LNCaP clone FGC (cell line): ENCODE measurements around the gene SLC25A21.

Experiments used
- DNase-seq: peaks from one replicate; pipeline ENCODE4 v3.0.0-alpha.2; 2011; ENCODE audit warnings: low read depth
- H3K4me3 ChIP-seq: 2 replicates; pipeline ENCODE4 v1.5.1; 2011; ENCODE audit warnings: mild to moderate bottlenecking, low read depth, low read length, control low read depth
- CTCF ChIP-seq: IDR thresholded peaks from 2 replicates; pipeline ENCODE4 v1.5.1; 2012; ENCODE audit warnings: mild to moderate bottlenecking; ENCODE audit not compliant: control insufficient read depth, insufficient read depth; ENCODE audit errors: extremely low read depth

Gene SLC25A21

DNA sequence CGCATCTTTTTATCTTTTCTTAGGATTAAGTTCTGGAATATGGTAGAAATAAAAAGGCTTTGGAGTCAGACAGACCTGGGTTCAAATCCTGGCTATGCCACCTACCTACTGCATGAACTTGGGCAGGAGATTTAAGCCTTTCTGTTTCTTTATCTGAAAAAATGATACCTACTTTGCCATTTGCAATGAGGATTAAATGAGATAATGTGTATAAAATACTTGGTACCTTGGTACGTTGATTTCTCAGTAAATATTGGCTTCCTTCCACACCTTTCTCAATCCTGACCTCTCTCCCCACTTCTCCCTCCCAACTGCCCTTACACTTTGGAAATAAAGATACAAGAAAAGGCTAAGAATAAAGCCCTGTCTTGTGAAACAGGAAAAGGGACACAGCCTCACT is 338.1 kb downstream of the SLC25A21 start:
- TF ChIP-seq CTCF: no peak
- DNase-seq: no peak
- no peak overlapping the region for H3K4me3 ChIP-seq

DNA sequence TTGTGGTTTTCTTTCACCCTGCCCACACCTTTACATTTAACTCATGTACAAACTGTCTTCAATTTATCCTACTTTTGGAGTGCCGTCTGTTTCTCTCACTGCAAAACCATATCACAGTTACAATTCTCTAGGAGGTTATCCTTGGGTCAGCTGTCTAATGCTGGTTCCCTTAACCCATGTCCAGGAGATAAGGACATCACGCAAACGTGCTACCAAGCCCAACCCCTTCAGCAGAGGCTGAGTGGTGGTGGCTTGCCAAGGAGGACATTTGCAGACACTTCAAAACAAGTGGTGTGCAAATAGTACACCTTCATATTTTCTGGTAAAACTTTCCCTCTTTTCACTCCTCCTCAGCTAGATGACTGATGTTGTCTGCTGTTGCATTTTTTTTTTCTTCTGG is 342.9 kb downstream of the SLC25A21 start:
- no peak for DNase-seq
- no peak overlapping the region for H3K4me3 ChIP-seq
- no peak for TF ChIP-seq CTCF

- DNase-seq: no peak
- no peak overlapping the region for H3K4me3 ChIP-seq
- TF ChIP-seq CTCF: no peak
Measured at GRCh38 chr14:36827861-36828260, 344.5 kb downstream of the SLC25A21 start.

GRCh38 chr14:36826614-36827013 is 345.8 kb downstream of the SLC25A21 start:
- no peak for DNase-seq
- H3K4me3 ChIP-seq: no peak overlapping the region
- TF ChIP-seq CTCF: no peak

DNA sequence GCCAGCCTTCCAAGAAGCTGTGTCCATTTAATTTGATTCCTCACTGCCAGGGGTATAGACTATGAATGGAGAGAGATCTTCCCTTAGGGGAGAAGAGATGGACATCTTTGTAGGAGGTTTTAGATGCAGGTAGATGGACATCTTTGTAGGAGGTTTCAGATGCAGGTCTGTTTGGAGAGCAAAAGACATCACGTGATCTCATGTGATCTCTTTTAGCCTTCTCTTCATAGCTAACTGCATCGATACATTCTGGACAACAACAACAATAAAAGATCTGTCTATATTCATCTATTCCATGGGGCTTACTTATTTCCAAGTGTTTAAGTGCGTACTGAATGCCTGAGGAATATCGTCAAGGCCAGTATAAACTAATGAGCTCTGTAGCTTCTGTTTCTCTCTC is 347.6 kb downstream of the SLC25A21 start:
- no peak for DNase-seq
- TF ChIP-seq CTCF: no peak
- no peak overlapping the region for H3K4me3 ChIP-seq

DNA sequence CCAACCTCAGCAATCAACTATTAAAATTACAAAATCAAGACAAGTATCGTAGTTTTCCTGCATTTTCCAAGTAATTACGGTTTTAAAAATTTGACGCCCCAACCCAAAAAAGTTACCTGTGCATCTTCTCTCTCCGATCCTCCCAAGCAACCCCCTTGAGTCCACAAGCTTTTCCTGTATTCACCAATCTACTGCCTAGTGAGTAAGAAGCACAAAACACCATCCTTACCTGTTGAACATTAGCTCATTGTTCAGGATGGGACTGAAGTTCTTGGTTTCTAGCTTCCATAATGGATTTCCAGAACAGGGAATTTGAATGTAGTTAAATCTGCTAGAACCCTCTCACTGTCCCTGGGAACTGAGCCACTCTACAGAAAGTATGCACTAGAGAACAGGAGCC is 348.8 kb downstream of the SLC25A21 start:
- TF ChIP-seq CTCF: no peak
- no peak for DNase-seq
- H3K4me3 ChIP-seq: no peak overlapping the region

DNA sequence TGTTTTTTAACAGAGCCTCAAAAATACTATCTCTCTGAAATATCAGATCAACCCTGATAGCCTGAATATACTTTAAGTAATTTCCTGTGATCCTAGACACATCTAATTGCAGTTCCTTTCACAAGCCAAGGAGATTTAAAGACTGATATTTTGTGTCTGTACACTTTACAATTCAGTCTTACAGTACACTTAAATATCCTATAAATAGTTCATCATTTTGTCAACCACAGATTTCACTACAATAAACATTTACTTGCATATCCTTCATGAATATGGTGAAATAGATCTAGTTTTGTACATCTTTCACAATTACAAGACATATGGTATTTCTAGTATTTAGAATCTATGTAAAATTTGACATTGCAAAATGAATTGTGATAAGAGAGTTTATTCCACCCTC is 349.7 kb downstream of the SLC25A21 start:
- H3K4me3 ChIP-seq: no peak overlapping the region
- TF ChIP-seq CTCF: no peak
- DNase-seq: no peak
